GM12873 (cell line): ENCODE measurements around the gene DTWD1.

Experiments
- CTCF ChIP-seq: IDR thresholded peaks from 2 replicates; pipeline ENCODE4 v1.5.1; 2012; ENCODE audit warnings: low read depth, mild to moderate bottlenecking, moderate library complexity, low read length, control low read depth; ENCODE audit not compliant: insufficient read depth; ENCODE audit errors: missing control alignments

Gene DTWD1

GRCh38 chr15:49627407-49627877, 6.6 kb downstream of the DTWD1 start:
- TF ChIP-seq CTCF: no peak

GRCh38 chr15:49628379-49628778, 7.5 kb downstream of the DTWD1 start:
- TF ChIP-seq CTCF: no peak

- TF ChIP-seq CTCF: no peak
Measured at GRCh38 chr15:49637857-49638256, 17.0 kb downstream of the DTWD1 start.

GRCh38 chr15:49644364-49644794, 23.5 kb downstream of the DTWD1 start:
- no peak for TF ChIP-seq CTCF

GRCh38 chr15:49645277-49645676, 24.4 kb downstream of the DTWD1 start:
- no peak for TF ChIP-seq CTCF

GRCh38 chr15:49645941-49646340, 25.1 kb downstream of the DTWD1 start:
- no peak for TF ChIP-seq CTCF

GRCh38 chr15:49646891-49647290, 26.0 kb downstream of the DTWD1 start:
- no peak for TF ChIP-seq CTCF
